Stimulated activated CD8-positive, alpha-beta memory T cell treated with anti-CD3 and anti-CD28 coated beads, Interleukin-15, amount 100 ng/mL, for 4 hours (primary cell): ENCODE data around the gene ELMO3.
A peak's percentile ranks its signal among the peaks of the same experiment; 100 is the strongest.

Experiments used
- DNase-seq, 2 donors: peaks; one replicate each; pipeline ENCODE4 v3.0.0-alpha.2; 2020; ENCODE audit warnings: low read depth in 2 of 2

The ELMO3 gene

GRCh38 chr16:67180166-67180565 lies 18.8 kb upstream of the ELMO3 start:
- DNase-seq = no peak

- DNase-seq = no peak
Measured at GRCh38 chr16:67181346-67181745, 17.6 kb upstream of the ELMO3 start.

GRCh38 chr16:67182288-67182687 lies 16.6 kb upstream of the ELMO3 start:
- no peak for DNase-seq

- DNase-seq = no peak
Measured at GRCh38 chr16:67183284-67183626, 15.7 kb upstream of the ELMO3 start.

- DNase-seq = peak; percentile 78 to 91
Measured at GRCh38 chr16:67183627-67184452, 15.1 kb upstream of the ELMO3 start, which contains the start of gene MATCAP1. Gene MATCAP1, minus strand, starts transcription at chr16:67183963. Its CDS starts 3,353 bp downstream, at chr16:67180610.

GRCh38 chr16:67184453-67184994 lies 14.4 kb upstream of the ELMO3 start:
- no peak for DNase-seq

GRCh38 chr16:67184995-67185650 lies 13.8 kb upstream of the ELMO3 start:
- DNase-seq = peak; percentile 53 to 60

- DNase-seq = no peak
Measured at GRCh38 chr16:67185651-67186134, 13.2 kb upstream of the ELMO3 start.

- DNase-seq = no peak
Measured at GRCh38 chr16:67186550-67186950, 12.4 kb upstream of the ELMO3 start.

- DNase-seq = no peak
Measured at GRCh38 chr16:67187175-67187890, 11.6 kb upstream of the ELMO3 start.

GRCh38 chr16:67188323-67188722 lies 10.6 kb upstream of the ELMO3 start:
- no peak for DNase-seq

- DNase-seq = no peak
Measured at GRCh38 chr16:67188798-67189197, 10.1 kb upstream of the ELMO3 start.

GRCh38 chr16:67190041-67190440 lies 8.9 kb upstream of the ELMO3 start, which contains the start of gene EXOC3L1:
Gene EXOC3L1, minus strand, starts transcription at chr16:67190136. Its CDS starts 460 bp downstream, at chr16:67189676.
- DNase-seq = no peak

GRCh38 chr16:67190448-67191399 lies 8.2 kb upstream of the ELMO3 start:
- no peak for DNase-seq

GRCh38 chr16:67191411-67191994 lies 7.4 kb upstream of the ELMO3 start:
- no peak for DNase-seq

- peak; percentile 63 to 74 for DNase-seq
Measured at GRCh38 chr16:67191995-67192681, 6.8 kb upstream of the ELMO3 start, which contains the start of gene E2F4. Gene E2F4, plus strand, starts transcription at chr16:67192155. Its CDS starts 73 bp downstream, at chr16:67192228.

- no peak for DNase-seq
Measured at GRCh38 chr16:67192781-67193361, 6.1 kb upstream of the ELMO3 start.

- DNase-seq = no peak
Measured at GRCh38 chr16:67193536-67193935, 5.4 kb upstream of the ELMO3 start.

- no peak for DNase-seq
Measured at GRCh38 chr16:67194260-67194659, 4.7 kb upstream of the ELMO3 start.
